Measurements from ENCODE around the gene KRTAP10-4.
"Not testable (repeated sequence)": the region's sequence is repeated elsewhere in the genome, so short reads cannot be mapped to it uniquely, and the experiment has no call there.

Gene KRTAP10-4

DNA sequence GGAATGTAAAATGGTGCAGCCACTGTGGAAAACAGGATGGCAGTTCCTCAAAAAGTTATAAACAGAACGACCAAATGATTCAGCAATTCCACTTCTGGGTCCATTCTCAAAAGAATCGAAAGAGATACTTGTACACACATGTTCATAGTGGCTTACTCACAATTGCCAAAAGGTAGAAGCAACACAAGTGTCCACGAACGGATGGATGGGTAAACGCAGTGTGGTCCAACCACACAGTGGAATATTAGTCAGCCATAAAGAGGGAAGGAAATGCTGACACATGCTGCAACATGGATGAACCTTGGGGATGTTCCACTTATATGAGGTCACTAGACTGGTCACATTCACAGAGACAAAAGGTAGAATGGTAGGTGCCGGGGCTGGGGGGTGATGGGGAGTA is 38.8 kb upstream of the KRTAP10-4 start:
- no peak for DNase-seq (ENCODE audit: low spot score)

DNA sequence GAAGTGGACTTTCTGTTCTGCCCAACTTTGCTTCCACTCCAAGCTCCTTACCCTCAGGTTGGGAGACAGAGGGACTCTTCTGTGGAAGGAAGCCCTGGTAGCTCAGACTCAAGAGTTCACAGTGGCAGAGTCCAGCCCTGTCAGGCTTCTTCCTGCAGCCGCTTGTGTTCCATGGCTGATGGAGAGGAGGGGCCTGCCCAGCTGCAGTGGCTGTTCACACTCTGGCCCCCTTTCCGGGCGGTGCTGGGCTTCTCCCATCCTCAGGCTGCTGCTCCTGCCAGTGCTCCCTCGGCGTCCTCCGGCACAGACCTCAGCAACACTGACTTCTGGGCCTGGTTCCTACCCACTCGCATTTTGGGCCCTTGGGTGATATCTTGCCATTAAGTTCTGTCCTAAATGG is 37.6 kb upstream of the KRTAP10-4 start:
- DNase-seq (ENCODE audit: low spot score): no peak

DNA sequence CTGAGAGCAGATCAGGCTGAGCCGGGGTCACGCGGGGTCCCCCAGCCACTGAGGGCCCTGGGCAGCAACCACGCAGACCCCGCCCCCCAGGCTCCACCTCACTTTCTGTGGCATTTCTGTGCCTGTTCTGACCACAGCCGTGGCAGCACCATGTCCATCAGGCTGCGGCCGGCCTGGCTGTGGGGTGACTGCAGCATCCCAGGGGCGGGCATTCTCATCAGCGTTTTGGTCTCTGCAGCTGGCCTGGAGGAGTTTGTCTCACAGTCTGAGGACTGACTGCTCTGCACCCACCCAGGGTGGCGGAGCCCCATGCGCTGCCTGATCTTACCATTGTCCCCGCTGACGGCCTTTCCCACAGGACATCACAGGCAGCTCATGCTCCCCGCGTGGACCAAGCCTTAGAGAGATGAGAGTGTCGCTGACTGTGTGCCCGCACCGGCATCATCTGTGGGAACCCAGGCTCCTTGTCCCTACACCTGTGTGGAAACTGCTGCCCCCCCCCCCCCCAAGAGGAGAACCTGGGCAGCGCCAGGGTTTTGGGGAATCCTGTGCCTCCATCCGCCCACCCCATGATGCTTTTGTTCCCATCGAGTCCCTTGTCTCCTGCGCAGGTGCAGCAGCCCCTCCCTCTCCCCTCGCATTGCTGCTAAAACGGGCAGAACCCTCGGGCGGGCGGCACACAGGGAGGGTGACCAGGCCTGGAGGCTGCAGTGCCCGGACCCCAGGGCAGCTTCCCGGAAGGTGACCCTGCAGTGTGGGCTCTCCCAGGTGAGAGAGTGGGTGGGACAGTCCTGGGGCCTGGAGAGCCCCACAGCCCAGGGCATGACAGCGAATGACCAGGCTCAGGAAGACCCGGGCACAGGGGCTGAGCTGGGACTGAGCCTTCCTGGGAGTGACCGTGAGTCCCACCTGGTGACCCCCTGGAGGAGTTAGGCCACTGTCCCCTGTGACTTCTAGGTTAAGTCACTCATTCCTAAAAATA is 35.3 kb upstream of the KRTAP10-4 start:
- no peak for DNase-seq (ENCODE audit: low spot score)

DNA sequence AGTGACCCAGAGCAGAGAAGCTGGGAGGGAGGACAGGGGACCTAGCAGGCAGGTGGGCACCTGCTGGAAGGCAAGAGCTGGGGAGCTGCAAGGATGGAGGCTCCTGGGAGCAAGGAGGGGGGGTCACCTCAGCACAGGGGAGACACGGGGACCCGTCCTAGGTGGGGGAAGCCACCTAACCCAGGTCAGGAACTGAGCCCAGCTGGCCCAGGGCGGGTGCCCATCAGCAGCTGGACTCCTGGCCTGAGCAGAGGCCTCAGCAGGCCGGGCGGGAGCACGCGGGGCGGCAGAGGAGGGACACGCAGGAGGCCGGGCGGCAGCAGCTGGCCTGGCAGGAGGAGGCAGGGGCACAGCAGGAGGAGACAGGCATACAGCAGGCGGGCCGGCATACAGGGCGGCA is 34.5 kb upstream of the KRTAP10-4 start:
- DNase-seq (ENCODE audit: low spot score): no peak

DNA sequence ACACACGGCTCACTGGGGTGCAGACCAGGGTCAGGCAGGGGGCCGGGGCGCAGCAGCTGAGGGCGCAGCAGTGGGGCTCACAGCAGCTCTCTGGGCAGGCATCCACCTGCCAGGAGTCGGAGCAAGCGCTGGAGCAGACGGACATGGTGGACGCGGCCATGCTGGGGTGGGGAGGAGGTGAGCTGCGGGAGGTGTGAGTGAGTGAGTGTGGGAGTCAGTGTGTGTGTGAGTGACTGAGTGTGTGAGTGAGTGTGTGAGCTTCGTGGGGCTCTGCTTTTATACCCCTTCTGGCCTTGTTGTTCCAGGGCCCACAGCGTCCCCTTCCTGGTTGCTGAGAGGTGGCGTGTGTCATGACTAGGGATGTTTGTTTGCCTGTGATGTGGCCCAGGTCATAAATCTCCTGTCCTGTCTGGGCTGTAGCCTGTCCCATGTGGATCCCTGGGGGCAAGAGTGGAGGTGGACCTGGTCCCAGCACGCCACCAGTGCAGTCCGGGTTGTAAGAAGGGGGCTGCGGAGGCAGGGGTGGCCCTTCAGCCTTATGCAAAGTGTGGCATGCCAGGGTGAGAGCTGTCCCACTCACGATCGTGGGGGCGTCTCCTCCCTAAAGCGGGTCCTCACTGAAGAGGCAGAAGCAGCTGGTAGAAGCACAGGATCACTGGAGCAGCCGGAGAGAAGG is 33.4 kb upstream of the KRTAP10-4 start, which contains the start of gene KRTAP10-1:
Gene KRTAP10-1, minus strand, starts transcription at position 205 of the 676 bp plus-strand sequence. Its CDS starts 45 bp downstream, at position 160.
- DNase-seq (ENCODE audit: low spot score): no peak

DNA sequence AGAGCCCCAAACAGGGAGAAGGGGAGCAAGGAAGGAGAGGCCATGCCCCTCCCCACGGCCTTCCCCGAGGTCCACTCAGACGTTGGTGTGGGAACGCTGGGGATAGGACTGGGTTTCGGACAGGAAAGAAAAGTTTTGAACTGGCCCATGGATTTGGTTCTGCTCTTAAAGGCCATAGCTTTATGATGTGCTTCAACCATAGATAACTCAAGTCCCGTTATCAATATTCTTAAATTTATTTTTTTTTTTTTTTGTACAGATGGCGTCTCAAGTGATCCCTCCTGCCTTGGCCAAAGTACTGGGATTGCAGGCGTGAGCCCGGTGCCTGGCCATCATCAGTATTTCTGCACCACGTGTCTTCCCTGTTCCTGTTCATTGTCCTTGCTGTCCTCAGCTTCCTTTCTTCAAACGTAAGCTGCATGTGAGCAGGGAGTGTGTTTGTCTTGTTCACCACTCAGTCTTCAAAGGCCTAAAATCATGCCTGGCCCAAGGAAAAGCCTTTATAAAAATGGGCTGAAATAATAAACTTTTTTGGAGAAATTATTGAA is 32.7 kb upstream of the KRTAP10-4 start:
- DNase-seq (ENCODE audit: low spot score): no peak

DNA sequence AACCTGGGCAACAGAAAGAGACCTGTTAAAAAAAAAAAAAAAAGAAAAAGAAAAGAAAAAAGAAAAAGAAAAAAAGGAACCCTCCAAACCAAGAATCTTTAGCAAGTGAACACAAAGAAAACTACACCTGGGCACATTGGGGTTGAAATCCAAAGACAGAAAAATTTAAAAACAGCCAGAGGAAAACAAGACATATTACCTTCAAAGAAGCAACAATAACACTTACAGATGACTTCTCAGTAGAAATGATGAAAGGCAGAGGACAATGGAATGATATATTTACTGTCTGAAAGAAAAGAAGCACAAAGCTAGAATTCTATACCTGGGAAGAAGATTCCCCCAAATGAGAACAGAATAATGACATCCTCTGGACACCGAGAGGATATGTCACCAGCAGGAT is 30.8 kb upstream of the KRTAP10-4 start:
- DNase-seq (ENCODE audit: low spot score): no peak

DNA sequence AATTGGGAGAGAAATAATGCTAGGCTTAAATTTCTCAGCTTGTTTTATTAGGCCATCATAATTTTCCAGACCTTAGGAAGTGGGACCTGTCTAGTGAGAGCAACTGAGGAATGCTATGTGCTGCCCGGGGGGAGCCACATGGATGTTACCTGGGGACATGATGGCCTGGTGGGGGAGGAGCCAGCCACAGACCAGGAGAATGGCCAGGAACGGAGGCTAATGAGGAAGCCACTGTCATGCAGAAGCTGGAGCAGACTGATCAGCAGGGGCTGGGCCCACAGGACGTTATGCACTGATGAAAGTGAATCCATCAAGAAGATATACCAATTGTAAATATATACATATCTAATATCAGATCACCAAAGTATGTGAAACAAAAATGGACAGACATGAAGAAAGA is 29.0 kb upstream of the KRTAP10-4 start:
- DNase-seq (ENCODE audit: low spot score): no peak

DNA sequence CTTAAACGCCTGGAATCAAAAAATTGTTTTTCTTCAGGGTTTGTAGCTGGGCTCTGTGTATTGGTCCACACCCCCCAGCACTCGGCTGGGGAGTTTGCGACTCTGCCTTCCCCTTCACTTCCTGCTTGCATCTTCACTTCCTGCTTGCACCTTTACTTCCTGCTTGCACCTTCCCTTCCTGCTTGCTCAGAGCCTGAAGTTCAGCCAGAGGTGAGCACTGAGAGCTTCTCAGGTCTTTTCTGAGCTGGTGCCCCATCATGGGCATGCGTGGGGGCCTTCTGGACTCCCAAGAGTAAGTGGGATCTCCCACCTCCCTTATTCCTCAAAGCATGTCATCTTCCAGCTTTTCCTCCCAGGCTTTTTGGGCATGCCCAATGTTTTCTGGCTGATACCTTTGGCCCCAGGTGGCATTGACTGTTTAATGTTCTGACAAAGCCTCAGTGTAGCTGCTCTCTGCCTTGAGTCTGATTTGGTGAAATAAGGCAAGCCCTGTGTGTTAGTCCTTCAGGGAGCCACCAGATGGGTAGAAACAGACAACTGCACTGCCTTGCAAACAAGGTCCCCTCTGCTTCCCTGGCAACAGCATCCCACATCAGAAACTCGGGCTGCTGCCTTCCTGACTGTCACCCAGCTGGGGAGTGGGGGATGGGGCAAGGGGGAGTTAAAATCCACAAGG is 25.7 kb upstream of the KRTAP10-4 start:
- no peak for DNase-seq (ENCODE audit: low spot score)

DNA sequence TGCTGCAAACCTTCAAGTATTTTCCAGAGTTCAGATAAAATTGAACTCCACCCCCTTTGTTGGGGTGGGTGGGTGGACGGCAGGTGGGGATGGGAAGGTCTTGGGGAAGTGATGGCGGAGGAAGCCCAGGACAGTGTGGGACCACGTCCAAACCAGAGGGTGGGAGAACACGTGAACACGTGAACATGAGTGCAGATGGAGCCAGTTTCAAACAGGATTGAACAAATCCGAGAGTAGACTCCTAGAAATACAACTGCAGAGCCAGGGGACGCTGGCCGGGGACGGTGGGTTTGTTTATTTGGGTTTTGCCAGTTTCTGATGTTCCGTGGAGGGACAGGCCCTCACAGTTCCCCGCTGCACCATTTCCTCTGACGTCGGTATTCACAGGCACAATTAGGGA is 25.1 kb upstream of the KRTAP10-4 start:
- DNase-seq (ENCODE audit: low spot score): no peak

DNA sequence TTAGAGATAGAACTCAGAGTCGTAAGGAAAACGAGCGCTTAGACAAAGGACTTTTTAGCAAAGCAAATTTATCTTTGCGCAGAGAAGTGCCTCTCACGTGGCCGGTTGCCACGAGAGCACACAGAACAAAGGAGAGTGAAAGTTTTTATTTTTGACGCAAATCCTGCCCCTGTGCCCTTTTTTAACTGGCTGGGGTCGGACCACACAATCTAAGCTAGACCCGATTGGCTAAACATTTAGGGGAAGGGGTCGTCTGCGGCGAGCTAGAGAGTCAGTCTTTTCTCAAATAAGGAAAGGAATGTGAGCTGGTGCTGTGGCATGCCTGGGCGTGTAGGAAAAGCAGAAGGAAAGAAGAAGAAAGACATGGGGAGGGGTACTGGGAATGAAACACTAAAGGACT is 24.6 kb upstream of the KRTAP10-4 start:
- no peak for DNase-seq (ENCODE audit: low spot score)

DNA sequence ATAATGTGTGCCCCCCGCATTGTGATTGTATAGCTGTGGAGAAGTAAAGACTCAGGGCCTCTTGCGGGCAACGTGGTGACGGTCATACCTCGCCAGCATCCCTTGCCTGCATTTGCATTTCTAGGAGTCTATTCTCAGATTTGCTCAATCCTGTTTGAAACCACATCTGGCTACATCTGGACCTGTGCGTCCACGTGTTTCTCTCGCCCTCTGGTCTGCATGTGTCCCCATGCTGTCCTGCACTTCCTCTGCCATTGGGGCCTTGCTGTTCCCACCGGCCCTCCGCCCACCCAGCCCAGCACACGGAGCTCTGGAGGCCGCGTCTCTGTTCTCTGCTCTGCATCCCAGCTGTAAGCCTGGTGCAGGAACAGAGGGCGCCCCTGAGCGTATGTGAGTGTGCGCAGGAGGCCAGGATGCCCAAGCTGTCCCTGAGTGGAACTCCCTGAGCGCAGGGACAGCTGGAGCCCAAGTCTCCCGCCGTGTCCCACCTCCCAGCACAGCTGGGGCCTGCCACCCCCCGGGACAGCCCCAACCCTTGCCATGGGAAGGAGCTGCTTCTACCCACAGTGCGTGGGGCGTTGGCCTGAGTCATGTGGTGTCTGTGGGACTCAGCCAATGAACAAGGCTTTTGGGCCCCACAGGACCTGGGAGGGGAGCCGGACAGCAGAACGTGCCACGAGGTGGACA is 23.9 kb upstream of the KRTAP10-4 start:
- no peak for DNase-seq (ENCODE audit: low spot score)

DNA sequence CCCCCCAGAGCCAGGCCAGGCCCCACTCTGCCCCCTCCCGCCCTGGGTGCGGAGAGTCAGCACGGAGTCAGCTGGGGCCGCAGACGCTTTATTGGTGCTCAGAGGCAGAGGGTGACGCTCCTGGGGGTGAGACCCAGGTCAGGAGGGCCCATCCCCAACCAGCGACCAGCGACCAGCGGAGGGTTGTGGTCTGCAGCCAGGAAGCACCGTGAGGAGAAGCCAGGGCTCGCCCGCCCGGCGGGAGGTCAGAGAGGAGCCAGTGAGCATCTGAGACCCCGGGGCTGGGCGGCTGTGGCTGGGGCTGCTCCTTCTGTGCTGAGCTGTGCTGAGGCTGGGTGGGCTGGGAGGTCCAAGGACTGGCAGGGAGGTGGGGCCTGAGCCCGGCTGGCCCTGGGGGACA is 23.2 kb upstream of the KRTAP10-4 start:
- not testable (repeated sequence) for DNase-seq (ENCODE audit: low spot score)

DNA sequence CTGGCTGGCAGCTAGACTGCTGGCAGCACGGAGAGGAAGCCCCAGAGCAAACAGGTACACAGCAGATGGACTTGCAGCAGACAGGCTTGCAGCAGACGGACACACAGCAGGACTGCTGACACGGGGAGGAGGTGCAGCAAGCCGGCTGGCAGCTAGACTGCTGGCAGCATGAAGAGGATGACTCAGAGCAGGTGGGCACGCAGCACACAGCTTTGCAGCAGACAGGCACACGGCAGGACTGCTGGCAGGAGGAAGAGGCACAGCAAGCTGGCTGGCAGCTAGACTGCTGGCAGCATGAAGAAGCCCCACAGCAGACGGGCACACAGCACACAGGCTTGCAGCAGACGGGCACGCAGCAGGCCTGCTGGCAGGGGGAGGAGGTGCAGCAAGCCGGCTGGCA is 22.7 kb upstream of the KRTAP10-4 start:
- peak; percentile 22 for DNase-seq (ENCODE audit: low spot score)

DNA sequence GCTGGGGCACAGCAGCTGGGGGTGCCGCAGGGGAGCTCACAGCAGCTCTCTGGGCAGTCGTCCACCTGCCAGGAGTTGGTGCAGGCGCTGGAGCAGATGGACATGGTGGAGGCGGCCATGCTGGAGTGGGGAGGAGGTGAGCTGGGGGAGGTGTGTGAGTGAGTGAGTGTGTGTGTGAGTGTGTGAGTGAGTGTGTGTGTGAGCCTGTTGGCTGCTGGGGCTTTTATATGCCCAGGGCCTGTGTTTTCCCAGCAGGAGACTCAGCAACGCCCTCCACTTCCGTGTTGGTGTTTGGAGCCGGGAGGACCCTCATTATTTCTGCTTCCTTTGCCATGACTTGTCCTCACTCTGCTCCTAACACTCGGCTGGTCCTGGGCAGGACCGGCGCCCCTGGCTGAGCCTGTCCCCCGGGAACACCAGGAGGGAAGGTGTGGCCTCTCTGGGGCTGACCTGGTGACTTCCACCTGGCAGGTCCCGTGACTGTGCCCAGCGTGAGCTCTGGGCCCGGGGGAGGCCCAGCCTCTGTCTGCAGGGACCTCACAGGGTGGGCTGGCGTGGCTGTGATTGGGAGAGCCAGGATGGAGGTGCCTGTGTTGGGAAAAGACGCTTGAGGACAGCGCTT is 22.1 kb upstream of the KRTAP10-4 start, which contains the start of gene KRTAP10-2:
Gene KRTAP10-2, minus strand, starts transcription at position 166 of the 622 bp plus-strand sequence. Its CDS starts 47 bp downstream, at position 119.
- DNase-seq (ENCODE audit: low spot score): no peak

DNA sequence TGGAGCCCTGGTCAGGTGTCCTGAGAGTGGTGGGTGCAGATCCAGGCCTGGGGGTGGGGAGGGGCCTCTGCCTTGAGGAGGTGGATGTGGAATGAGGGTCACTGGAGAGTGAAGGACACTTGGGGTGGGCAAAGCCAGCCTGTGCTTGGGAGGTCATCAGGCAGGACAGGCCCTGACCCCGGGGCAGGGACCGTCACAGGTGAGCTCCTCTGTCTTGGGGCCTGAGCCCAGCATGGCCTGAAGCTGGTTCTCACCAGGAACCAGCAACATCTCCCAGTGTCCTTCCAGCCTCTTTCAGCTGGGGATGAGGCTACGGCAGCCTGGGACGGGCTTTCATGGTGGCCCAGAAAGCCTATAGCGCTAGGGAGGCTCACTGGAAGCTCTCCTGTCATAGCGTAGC is 21.4 kb upstream of the KRTAP10-4 start:
- no peak for DNase-seq (ENCODE audit: low spot score)

DNA sequence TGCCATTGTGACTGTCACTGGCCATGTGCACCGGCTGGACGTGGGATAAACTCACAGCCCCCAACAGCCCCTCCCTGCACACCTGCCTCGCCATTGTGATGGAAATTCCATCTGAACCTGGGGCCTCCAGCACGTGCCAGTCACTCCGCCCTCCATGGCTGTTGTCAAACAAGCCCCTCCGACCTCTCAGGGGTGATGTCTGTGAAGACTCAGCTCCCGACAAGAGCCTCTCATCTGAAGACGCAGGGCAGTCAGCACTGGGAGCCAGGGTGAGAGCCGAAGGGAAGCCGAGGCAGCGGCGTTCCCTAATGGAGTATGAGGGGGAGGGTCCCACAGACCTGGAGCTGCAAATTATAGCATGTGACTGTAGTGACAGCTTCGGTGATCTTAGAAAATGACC is 20.8 kb upstream of the KRTAP10-4 start:
- no peak for DNase-seq (ENCODE audit: low spot score)

DNA sequence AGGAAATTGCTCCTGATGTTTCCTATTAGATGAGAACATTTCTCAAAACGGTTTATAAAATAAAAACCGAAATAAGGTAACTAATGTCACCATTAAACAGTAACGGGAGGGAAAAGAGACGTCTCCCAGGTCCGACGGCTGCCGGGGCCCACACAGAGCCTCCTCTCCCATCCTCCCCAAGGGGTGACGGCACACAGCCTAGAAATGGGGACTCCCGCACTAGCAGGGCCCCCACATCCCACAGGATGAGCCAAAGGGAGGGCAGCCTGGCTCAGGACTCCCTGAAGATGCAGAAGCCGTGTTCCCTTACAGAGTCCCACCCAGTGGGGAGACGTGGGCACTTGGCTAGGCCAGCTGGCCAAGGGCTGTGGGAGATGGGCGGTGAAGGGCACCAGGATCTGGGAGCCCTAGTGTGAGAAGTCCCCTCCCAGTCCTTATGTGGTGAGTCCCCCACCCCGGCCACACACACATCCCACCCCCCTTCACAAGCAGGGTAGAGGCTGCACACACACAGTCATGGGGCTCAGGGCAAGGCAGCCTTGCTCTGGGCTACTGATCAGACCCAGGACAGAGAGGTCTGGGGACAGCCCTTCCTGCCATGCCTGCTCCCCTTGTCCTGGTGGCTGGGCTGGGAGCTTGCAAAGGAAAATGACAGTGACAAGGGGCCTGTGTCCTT is 18.2 kb upstream of the KRTAP10-4 start:
- no peak for DNase-seq (ENCODE audit: low spot score)

DNA sequence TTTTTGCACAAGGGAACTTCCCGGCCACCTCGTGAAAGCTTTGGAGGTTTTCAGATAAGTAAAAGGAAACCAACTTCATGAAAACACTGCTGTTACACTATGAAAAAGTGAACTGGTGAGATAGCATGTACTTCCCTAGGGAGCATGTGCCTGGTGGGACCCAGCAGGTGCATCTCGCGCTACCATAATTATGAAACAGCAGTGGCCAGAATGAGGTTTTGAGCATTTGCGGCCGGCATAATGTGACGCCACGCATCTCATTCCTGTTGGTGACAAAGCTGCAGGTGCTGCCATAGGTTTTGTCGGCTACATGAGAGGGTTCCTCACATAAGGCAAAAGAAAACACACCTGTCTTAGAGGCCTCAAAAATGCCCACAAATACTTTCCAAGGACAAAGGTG is 16.6 kb upstream of the KRTAP10-4 start:
- no peak for DNase-seq (ENCODE audit: low spot score)

DNA sequence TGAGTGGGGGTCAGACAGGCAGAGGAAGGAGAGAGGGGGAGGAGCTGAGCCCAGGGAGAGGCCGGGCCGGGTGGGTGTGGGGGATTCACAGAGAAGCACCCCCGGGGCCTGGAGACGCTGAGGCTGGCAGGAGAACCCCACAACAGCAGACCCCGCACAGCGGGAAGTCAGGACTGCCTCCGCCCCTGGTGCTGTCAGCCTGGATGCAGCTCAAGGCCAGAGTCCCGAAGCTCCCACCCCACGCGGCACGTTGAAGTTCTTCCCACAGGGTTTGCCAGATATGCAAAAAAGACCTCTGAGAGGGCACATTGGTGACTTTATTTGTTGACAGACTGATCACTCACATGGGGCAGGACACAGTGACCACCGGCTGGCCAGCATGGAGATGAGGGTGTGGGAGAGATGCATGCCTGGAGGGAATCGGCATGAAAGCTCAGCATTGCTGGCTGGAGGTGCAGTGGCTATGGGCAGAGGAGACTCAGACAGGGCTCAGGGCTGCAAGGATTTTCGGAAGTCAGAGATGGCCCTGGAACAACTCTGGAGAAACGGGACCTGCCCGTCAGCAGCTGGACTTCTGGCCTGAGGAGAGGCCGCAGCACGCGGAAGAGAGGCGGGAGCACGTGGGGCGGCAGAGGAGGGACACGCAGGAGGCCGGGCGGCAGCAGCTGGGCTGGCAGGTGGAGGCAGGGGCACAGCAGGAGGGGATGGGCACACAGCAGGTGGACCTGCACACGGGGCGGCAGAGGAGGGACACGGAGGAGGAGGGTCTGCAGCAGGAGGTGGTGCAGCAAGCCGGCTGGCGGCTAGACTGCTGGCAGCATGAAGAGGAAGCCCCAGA is 15.8 kb upstream of the KRTAP10-4 start:
- no peak for DNase-seq (ENCODE audit: low spot score)
